ENCODE results near the gene RANBP6. TPM values are rescaled to one million over a fixed set of nuclear protein-coding genes. Genes with fewer than 3 reads are reported as not detected.

Gene RANBP6
- total RNA-seq, 1 experiment from 2014 or later = 16.6 TPM

DNA sequence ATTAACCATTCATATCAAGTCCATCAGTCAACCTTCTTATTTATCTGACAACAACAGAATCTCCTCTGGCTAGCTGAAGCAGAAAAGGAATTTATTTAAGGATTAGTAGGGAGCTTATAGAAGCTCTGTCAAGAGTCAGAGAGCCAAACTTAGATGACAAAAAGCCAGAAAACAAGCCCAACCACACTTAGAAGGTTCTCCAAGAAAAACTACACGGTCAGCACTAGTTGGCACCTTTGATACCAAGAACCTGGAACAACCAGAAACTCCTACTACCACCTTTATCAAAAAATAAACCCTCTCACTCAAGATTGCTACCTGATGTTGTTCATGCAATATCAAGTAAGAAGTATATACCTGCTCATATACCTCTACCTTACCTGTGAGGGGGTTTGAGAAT lies 36.9 kb downstream of the RANBP6 start:
- no peak overlapping the region for H3K4me3 ChIP-seq (ENCODE audit: insufficient read depth, low read depth, low read length)
- H3K27me3 ChIP-seq (ENCODE audit: control insufficient read depth, insufficient read depth, low read length) = no peaks in the 10 kb centered on the region
- DNase-seq = no peak
- H3K36me3 ChIP-seq (replicated peaks; ENCODE audit: control insufficient read depth, insufficient read depth, low read length) = no peaks in the 10 kb centered on the region

- no peak for DNase-seq
- Histone ChIP-seq H3K36me3 (replicated peaks; ENCODE audit: control insufficient read depth, insufficient read depth, low read length) (no peaks in the 10 kb centered on the region), H3K27me3 (ENCODE audit: control insufficient read depth, insufficient read depth, low read length) (no peaks in the 10 kb centered on the region), H3K4me3 (ENCODE audit: insufficient read depth, low read depth, low read length) (no peak overlapping the region)
Measured at GRCh38 chr9:5976674-5977397, 38.6 kb downstream of the RANBP6 start.

- DNase-seq = no peak
- Histone ChIP-seq H3K4me3 (ENCODE audit: insufficient read depth, low read depth, low read length) (no peak overlapping the region), H3K27me3 (ENCODE audit: control insufficient read depth, insufficient read depth, low read length) (no peaks in the 10 kb centered on the region), H3K36me3 (replicated peaks; ENCODE audit: control insufficient read depth, insufficient read depth, low read length) (no peaks in the 10 kb centered on the region)
Measured at GRCh38 chr9:5971740-5972139, 43.7 kb downstream of the RANBP6 start.

Other genes with a start within 250 kb of the RANBP6 start
- gene ERMP1, start 182.5 kb downstream of the RANBP6 start, total RNA-seq (2014; rRNA removed; shearing (Covaris generic)) = 12.9 and 18.8 TPM in 2 replicates
- gene MLANA, start 124.7 kb downstream of the RANBP6 start, total RNA-seq (2014; rRNA removed; shearing (Covaris generic)) = not detected in 2 replicates
- 0.33 and 1.2 TPM in 2 replicates for gene IL33, start 200.2 kb upstream of the RANBP6 start, total RNA-seq (2014; rRNA removed; shearing (Covaris generic))

Measured in H7 (cell line).